ENCODE measurements around the gene GNB2.
"Not testable (repeated sequence)": the region's sequence is repeated elsewhere in the genome, so short reads cannot be mapped to it uniquely, and the experiment has no call there.

The GNB2 gene

GRCh38 chr7:100693312-100694097 lies 20.0 kb downstream of the GNB2 start:
- H3K27me3 ChIP-seq (ENCODE audit: control insufficient read depth, insufficient read depth, low read length): no peaks in the 10 kb centered on the region
- peak overlapping the region; percentile 98 for H3K4me2 ChIP-seq (ENCODE audit: low read length)
- peak overlapping the region; percentile 88 for H3K9ac ChIP-seq (ENCODE audit: low read depth, low read length)
- no peaks in the 10 kb centered on the region for H3K9me3 ChIP-seq (replicated peaks; ENCODE audit: low read length)
- H3K36me3 ChIP-seq (ENCODE audit: insufficient read depth, low read length): peaks cover 10% of the 10 kb centered on the region
- H3K4me3 ChIP-seq (ENCODE audit: low read length): peak overlapping the region; percentile 93
- H3K4me1 ChIP-seq (ENCODE audit: control insufficient read depth, insufficient read depth, low read length): peaks cover 19% of the 10 kb centered on the region

- H3K36me3 ChIP-seq (ENCODE audit: insufficient read depth, low read length): peaks cover 6% of the 10 kb centered on the region
- peak within 1 kb of the TSS; percentile 93 for H3K4me3 ChIP-seq (ENCODE audit: low read length)
- peaks cover 3% of the 10 kb centered on the region for H3K27me3 ChIP-seq (ENCODE audit: control insufficient read depth, insufficient read depth, low read length)
- H3K4me1 ChIP-seq (ENCODE audit: control insufficient read depth, insufficient read depth, low read length): peaks cover 19% of the 10 kb centered on the region
- no peaks in the 10 kb centered on the region for H3K9me3 ChIP-seq (replicated peaks; ENCODE audit: low read length)
- peak within 1 kb of the TSS; percentile 88 for H3K9ac ChIP-seq (ENCODE audit: low read depth, low read length)
- H3K4me2 ChIP-seq (ENCODE audit: low read length): peak within 1 kb of the TSS; percentile 98
Observed at GRCh38 chr7:100694098-100694745, 20.7 kb downstream of the GNB2 start, which contains the start of gene GIGYF1. GIGYF1 (minus strand) TSS chr7:100694250; CDS start chr7:100688238, 6,012 bp downstream.

- no peaks in the 10 kb centered on the region for H3K9me3 ChIP-seq (replicated peaks; ENCODE audit: low read length)
- H3K9ac ChIP-seq (ENCODE audit: low read depth, low read length): no peak overlapping the region
- H3K4me2 ChIP-seq (ENCODE audit: low read length): no peak overlapping the region
- peaks cover 11% of the 10 kb centered on the region for H3K27me3 ChIP-seq (ENCODE audit: control insufficient read depth, insufficient read depth, low read length)
- H3K36me3 ChIP-seq (ENCODE audit: insufficient read depth, low read length): no peaks in the 10 kb centered on the region
- no peak overlapping the region for H3K4me3 ChIP-seq (ENCODE audit: low read length)
- peaks cover 17% of the 10 kb centered on the region for H3K4me1 ChIP-seq (ENCODE audit: control insufficient read depth, insufficient read depth, low read length)
Observed at GRCh38 chr7:100696123-100696521, 22.6 kb downstream of the GNB2 start.

GRCh38 chr7:100699018-100699417 lies 25.5 kb downstream of the GNB2 start:
- no peak overlapping the region for H3K9ac ChIP-seq (ENCODE audit: low read depth, low read length)
- H3K27me3 ChIP-seq (ENCODE audit: control insufficient read depth, insufficient read depth, low read length): peaks cover 16% of the 10 kb centered on the region
- no peak overlapping the region for H3K4me2 ChIP-seq (ENCODE audit: low read length)
- no peaks in the 10 kb centered on the region for H3K9me3 ChIP-seq (replicated peaks; ENCODE audit: low read length)
- no peak overlapping the region for H3K4me3 ChIP-seq (ENCODE audit: low read length)
- no peaks in the 10 kb centered on the region for H3K36me3 ChIP-seq (ENCODE audit: insufficient read depth, low read length)
- no peaks in the 10 kb centered on the region for H3K4me1 ChIP-seq (ENCODE audit: control insufficient read depth, insufficient read depth, low read length)

GRCh38 chr7:100701089-100701488 lies 27.5 kb downstream of the GNB2 start:
- not testable (repeated sequence) for H3K4me2 ChIP-seq (ENCODE audit: low read length); H3K9me3 ChIP-seq (replicated peaks; ENCODE audit: low read length); H3K4me3 ChIP-seq (ENCODE audit: low read length); H3K4me1 ChIP-seq (ENCODE audit: control insufficient read depth, insufficient read depth, low read length); H3K9ac ChIP-seq (ENCODE audit: low read depth, low read length); H3K36me3 ChIP-seq (ENCODE audit: insufficient read depth, low read length)
- H3K27me3 ChIP-seq (ENCODE audit: control insufficient read depth, insufficient read depth, low read length): peaks cover 16% of the 10 kb centered on the region

- no peaks in the 10 kb centered on the region for H3K9me3 ChIP-seq (replicated peaks; ENCODE audit: low read length)
- H3K4me3 ChIP-seq (ENCODE audit: low read length): peak overlapping the region; percentile 97
- peak overlapping the region; percentile 92 for H3K9ac ChIP-seq (ENCODE audit: low read depth, low read length)
- peak overlapping the region; percentile 93 for H3K4me2 ChIP-seq (ENCODE audit: low read length)
- H3K4me1 ChIP-seq (ENCODE audit: control insufficient read depth, insufficient read depth, low read length): peaks cover 12% of the 10 kb centered on the region
- H3K27me3 ChIP-seq (ENCODE audit: control insufficient read depth, insufficient read depth, low read length): peaks cover 5% of the 10 kb centered on the region
- peaks cover 6% of the 10 kb centered on the region for H3K36me3 ChIP-seq (ENCODE audit: insufficient read depth, low read length)
Observed at GRCh38 chr7:100705320-100705752, 31.8 kb downstream of the GNB2 start.

- Histone ChIP-seq H3K4me3 (ENCODE audit: low read length) (peak within 1 kb of the TSS; percentile 97), H3K4me1 (ENCODE audit: control insufficient read depth, insufficient read depth, low read length) (peaks cover 12% of the 10 kb centered on the region), H3K27me3 (ENCODE audit: control insufficient read depth, insufficient read depth, low read length) (peaks cover 5% of the 10 kb centered on the region), H3K9me3 (replicated peaks; ENCODE audit: low read length) (no peaks in the 10 kb centered on the region), H3K36me3 (ENCODE audit: insufficient read depth, low read length) (peaks cover 6% of the 10 kb centered on the region), H3K4me2 (ENCODE audit: low read length) (peak within 1 kb of the TSS; percentile 93), H3K9ac (ENCODE audit: low read depth, low read length) (peak within 1 kb of the TSS; percentile 92)
Observed at GRCh38 chr7:100705753-100706671, 32.5 kb downstream of the GNB2 start, which contains the start of gene POP7. POP7 (plus strand) TSS chr7:100706121; CDS start chr7:100706831, 710 bp downstream.

- Histone ChIP-seq H3K9ac (ENCODE audit: low read depth, low read length) (peak overlapping the region; percentile 92), H3K36me3 (ENCODE audit: insufficient read depth, low read length) (peaks cover 6% of the 10 kb centered on the region), H3K27me3 (ENCODE audit: control insufficient read depth, insufficient read depth, low read length) (peaks cover 5% of the 10 kb centered on the region), H3K4me2 (ENCODE audit: low read length) (peak overlapping the region; percentile 93), H3K9me3 (replicated peaks; ENCODE audit: low read length) (no peaks in the 10 kb centered on the region), H3K4me3 (ENCODE audit: low read length) (peak overlapping the region; percentile 97), H3K4me1 (ENCODE audit: control insufficient read depth, insufficient read depth, low read length) (peaks cover 12% of the 10 kb centered on the region)
Observed at GRCh38 chr7:100706672-100707311, 33.3 kb downstream of the GNB2 start.

- H3K4me3 ChIP-seq (ENCODE audit: low read length): no peak overlapping the region
- H3K36me3 ChIP-seq (ENCODE audit: insufficient read depth, low read length): peaks cover 6% of the 10 kb centered on the region
- H3K4me1 ChIP-seq (ENCODE audit: control insufficient read depth, insufficient read depth, low read length): peaks cover 12% of the 10 kb centered on the region
- no peak overlapping the region for H3K4me2 ChIP-seq (ENCODE audit: low read length)
- H3K9ac ChIP-seq (ENCODE audit: low read depth, low read length): no peak overlapping the region
- no peaks in the 10 kb centered on the region for H3K27me3 ChIP-seq (ENCODE audit: control insufficient read depth, insufficient read depth, low read length)
- H3K9me3 ChIP-seq (replicated peaks; ENCODE audit: low read length): no peaks in the 10 kb centered on the region
Observed at GRCh38 chr7:100708395-100708794, 34.9 kb downstream of the GNB2 start.

- peaks cover 11% of the 10 kb centered on the region for H3K4me1 ChIP-seq (ENCODE audit: control insufficient read depth, insufficient read depth, low read length)
- no peak overlapping the region for H3K4me3 ChIP-seq (ENCODE audit: low read length)
- H3K36me3 ChIP-seq (ENCODE audit: insufficient read depth, low read length): peaks cover 6% of the 10 kb centered on the region
- no peak overlapping the region for H3K9ac ChIP-seq (ENCODE audit: low read depth, low read length)
- no peaks in the 10 kb centered on the region for H3K9me3 ChIP-seq (replicated peaks; ENCODE audit: low read length)
- H3K27me3 ChIP-seq (ENCODE audit: control insufficient read depth, insufficient read depth, low read length): no peaks in the 10 kb centered on the region
- no peak overlapping the region for H3K4me2 ChIP-seq (ENCODE audit: low read length)
Observed at GRCh38 chr7:100710452-100710851, 36.9 kb downstream of the GNB2 start.

Data from skeletal muscle satellite cell (primary cell).